ENCODE results near the gene CRISPLD2.

The CRISPLD2 gene

GRCh38 chr16:84863481-84863814, 43.7 kb downstream of the CRISPLD2 start:
- H3K4me3 ChIP-seq (ENCODE audit: low read length) = no peak overlapping the region
- H3K9ac ChIP-seq (ENCODE audit: low read length) = no peak overlapping the region
- H3K9me3 ChIP-seq (replicated peaks; ENCODE audit: insufficient read depth, low read length) = no peaks in the 10 kb centered on the region
- H3F3A ChIP-seq (ENCODE audit: insufficient read depth, low read length) = no peaks in the 10 kb centered on the region
- no peak for TF ChIP-seq EZH2 (optimal IDR thresholded peaks at IDR 0.05; ENCODE audit: low read depth, low read length)
- no peak for TF ChIP-seq CTCF (IDR thresholded peaks at IDR 0.05; ENCODE audit: low read length)
- TF ChIP-seq EZH2phosphoT487 (IDR thresholded peaks at IDR 0.05; ENCODE audit: low read length) = no peak
- no peaks in the 10 kb centered on the region for H3K9me2 ChIP-seq (replicated peaks; ENCODE audit: insufficient read depth, low read length)
- H2AFZ ChIP-seq (ENCODE audit: low read length) = no peak overlapping the region
- peaks cover 54% of the 10 kb centered on the region for H3K27me3 ChIP-seq (replicated peaks; ENCODE audit: insufficient read depth, low read length)
- no peak overlapping the region for H3K4me2 ChIP-seq (ENCODE audit: low read depth, low read length)
- no peaks in the 10 kb centered on the region for H3K4me1 ChIP-seq (ENCODE audit: low read length)
- H4K20me1 ChIP-seq (ENCODE audit: insufficient read depth, low read length) = no peaks in the 10 kb centered on the region
- H3K27ac ChIP-seq (ENCODE audit: low read length) = no peak overlapping the region
- H3K79me2 ChIP-seq (ENCODE audit: low read length) = no peaks in the 10 kb centered on the region
- H3K36me3 ChIP-seq (replicated peaks; ENCODE audit: insufficient read depth, low read length) = no peaks in the 10 kb centered on the region
- DNase-seq = no peak

GRCh38 chr16:84864326-84864955, 44.7 kb downstream of the CRISPLD2 start:
- H3K36me3 ChIP-seq (replicated peaks; ENCODE audit: insufficient read depth, low read length) = no peaks in the 10 kb centered on the region
- H4K20me1 ChIP-seq (ENCODE audit: insufficient read depth, low read length) = no peaks in the 10 kb centered on the region
- H3K4me2 ChIP-seq (ENCODE audit: low read depth, low read length) = no peak overlapping the region
- no peak for DNase-seq
- TF ChIP-seq EZH2 (optimal IDR thresholded peaks at IDR 0.05; ENCODE audit: low read depth, low read length) (no peak), EZH2phosphoT487 (IDR thresholded peaks at IDR 0.05; ENCODE audit: low read length) (no peak), CTCF (IDR thresholded peaks at IDR 0.05; ENCODE audit: low read length) (no peak)
- H3K27ac ChIP-seq (ENCODE audit: low read length) = no peak overlapping the region
- no peaks in the 10 kb centered on the region for H3K4me1 ChIP-seq (ENCODE audit: low read length)
- H3K27me3 ChIP-seq (replicated peaks; ENCODE audit: insufficient read depth, low read length) = peaks cover 62% of the 10 kb centered on the region
- H3K9me3 ChIP-seq (replicated peaks; ENCODE audit: insufficient read depth, low read length) = no peaks in the 10 kb centered on the region
- H3K79me2 ChIP-seq (ENCODE audit: low read length) = no peaks in the 10 kb centered on the region
- no peak overlapping the region for H2AFZ ChIP-seq (ENCODE audit: low read length)
- H3F3A ChIP-seq (ENCODE audit: insufficient read depth, low read length) = no peaks in the 10 kb centered on the region
- H3K9ac ChIP-seq (ENCODE audit: low read length) = no peak overlapping the region
- H3K9me2 ChIP-seq (replicated peaks; ENCODE audit: insufficient read depth, low read length) = no peaks in the 10 kb centered on the region
- no peak overlapping the region for H3K4me3 ChIP-seq (ENCODE audit: low read length)

GRCh38 chr16:84867696-84868095, 47.9 kb downstream of the CRISPLD2 start:
- H3K79me2 ChIP-seq (ENCODE audit: low read length) = no peaks in the 10 kb centered on the region
- H3K27me3 ChIP-seq (replicated peaks; ENCODE audit: insufficient read depth, low read length) = peaks cover 62% of the 10 kb centered on the region
- H3K9me2 ChIP-seq (replicated peaks; ENCODE audit: insufficient read depth, low read length) = no peaks in the 10 kb centered on the region
- no peaks in the 10 kb centered on the region for H3K9me3 ChIP-seq (replicated peaks; ENCODE audit: insufficient read depth, low read length)
- no peak overlapping the region for H3K4me2 ChIP-seq (ENCODE audit: low read depth, low read length)
- no peak overlapping the region for H3K4me3 ChIP-seq (ENCODE audit: low read length)
- H3K27ac ChIP-seq (ENCODE audit: low read length) = no peak overlapping the region
- no peak overlapping the region for H3K9ac ChIP-seq (ENCODE audit: low read length)
- no peaks in the 10 kb centered on the region for H4K20me1 ChIP-seq (ENCODE audit: insufficient read depth, low read length)
- no peak for DNase-seq
- no peaks in the 10 kb centered on the region for H3K36me3 ChIP-seq (replicated peaks; ENCODE audit: insufficient read depth, low read length)
- TF ChIP-seq EZH2 (optimal IDR thresholded peaks at IDR 0.05; ENCODE audit: low read depth, low read length) = no peak
- no peak overlapping the region for H2AFZ ChIP-seq (ENCODE audit: low read length)
- H3K4me1 ChIP-seq (ENCODE audit: low read length) = no peaks in the 10 kb centered on the region
- no peaks in the 10 kb centered on the region for H3F3A ChIP-seq (ENCODE audit: insufficient read depth, low read length)

GRCh38 chr16:84868328-84868727, 48.5 kb downstream of the CRISPLD2 start:
- Histone ChIP-seq H3K9me2 (replicated peaks; ENCODE audit: insufficient read depth, low read length) (no peaks in the 10 kb centered on the region), H3K9ac (ENCODE audit: low read length) (no peak overlapping the region), H3K27me3 (replicated peaks; ENCODE audit: insufficient read depth, low read length) (peaks cover 56% of the 10 kb centered on the region), H3F3A (ENCODE audit: insufficient read depth, low read length) (no peaks in the 10 kb centered on the region), H3K4me1 (ENCODE audit: low read length) (no peaks in the 10 kb centered on the region), H3K9me3 (replicated peaks; ENCODE audit: insufficient read depth, low read length) (no peaks in the 10 kb centered on the region), H3K4me3 (ENCODE audit: low read length) (no peak overlapping the region), H3K27ac (ENCODE audit: low read length) (no peak overlapping the region), H3K4me2 (ENCODE audit: low read depth, low read length) (no peak overlapping the region), H4K20me1 (ENCODE audit: insufficient read depth, low read length) (no peaks in the 10 kb centered on the region), H2AFZ (ENCODE audit: low read length) (no peak overlapping the region), H3K79me2 (ENCODE audit: low read length) (no peaks in the 10 kb centered on the region), H3K36me3 (replicated peaks; ENCODE audit: insufficient read depth, low read length) (no peaks in the 10 kb centered on the region)
- TF ChIP-seq EZH2phosphoT487 (IDR thresholded peaks at IDR 0.05; ENCODE audit: low read length) = no peak
- no peak for TF ChIP-seq EZH2 (optimal IDR thresholded peaks at IDR 0.05; ENCODE audit: low read depth, low read length)
- TF ChIP-seq CTCF (IDR thresholded peaks at IDR 0.05; ENCODE audit: low read length) = no peak
- DNase-seq = no peak
